SK-N-SH (cell line): ENCODE measurements around the gene RFWD3.

Experiments
- CTCF ChIP-seq: fragments of 200-600 bp; sonication (generic); IDR thresholded peaks from 2 replicates; pipeline ENCODE4 v1.6.1; 2017; ENCODE audit warnings: antibody characterized with exemption, mild to moderate bottlenecking, moderate library complexity
- RXRA ChIP-seq: IDR thresholded peaks from 2 replicates; pipeline ENCODE4 v1.4.0; 2012; ENCODE audit warnings: low read depth, mild to moderate bottlenecking, borderline replicate concordance
- TCF12 ChIP-seq: IDR thresholded peaks from 2 replicates; pipeline ENCODE4 v1.4.0; 2012

DNA sequence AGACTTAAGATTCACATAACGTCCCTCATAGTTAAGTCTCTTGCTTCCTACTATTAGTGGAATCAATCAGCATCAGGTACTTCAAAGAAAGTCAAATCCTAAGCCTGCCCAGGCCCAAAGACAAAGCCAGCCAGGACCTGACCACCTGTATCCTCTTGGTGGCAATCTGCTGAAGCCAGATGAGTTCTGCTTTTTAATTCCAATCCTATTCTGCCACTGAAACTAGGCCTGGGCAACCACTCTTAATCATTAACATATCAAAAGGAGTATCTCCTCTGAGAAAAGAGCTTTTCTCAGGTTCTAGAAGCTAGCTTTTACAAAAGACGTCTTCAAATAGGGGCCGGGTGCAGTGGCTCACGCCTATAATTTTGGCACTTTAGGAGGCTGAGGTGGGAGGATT is 44.7 kb downstream of the RFWD3 start:
- TF ChIP-seq TCF12 (no peak), RXRA (no peak), CTCF (no peak)
